ENCODE measurements around the gene RNF150. TPM values are rescaled to one million over a fixed set of nuclear protein-coding genes. Genes with fewer than 3 reads are reported as not detected.

Gene RNF150
- total RNA-seq, 1 experiment from 2014 or later: 1.4 TPM

GRCh38 chr4:141047228-141047884, 85.9 kb downstream of the RNF150 start:
- in situ Hi-C loops (cut with HindIII; ENCODE audit: low pct_unique_long_range_greater_than_20kb, low sequenced_read_pairs): no loop called here
- no peak for DNase-seq (ENCODE audit: low read depth)

DNA sequence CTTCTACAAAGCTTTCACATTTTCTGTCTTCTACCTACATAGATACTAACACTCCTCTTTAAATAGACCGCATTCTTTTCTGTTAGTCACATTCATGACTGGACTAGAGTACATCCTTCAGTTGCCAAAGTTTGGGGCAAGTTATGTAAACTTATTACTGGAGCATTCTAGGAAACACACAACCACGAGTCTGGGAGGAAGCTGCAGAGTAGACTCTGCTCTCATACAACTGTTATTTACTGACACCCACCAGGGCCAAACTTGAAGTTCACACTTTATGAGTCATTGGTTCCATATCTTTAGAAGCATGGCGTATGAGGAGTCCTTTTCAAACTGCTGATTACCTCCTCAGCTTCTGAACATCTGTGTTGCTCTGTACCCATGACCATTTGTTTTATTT, 87.0 kb downstream of the RNF150 start:
- in situ Hi-C loops (cut with HindIII; ENCODE audit: low pct_unique_long_range_greater_than_20kb, low sequenced_read_pairs): no loop called here
- no peak for DNase-seq (ENCODE audit: low read depth)

GRCh38 chr4:141045848-141046247, 87.4 kb downstream of the RNF150 start:
- no peak for DNase-seq (ENCODE audit: low read depth)
- in situ Hi-C loops (cut with HindIII; ENCODE audit: low pct_unique_long_range_greater_than_20kb, low sequenced_read_pairs): no loop called here

DNA sequence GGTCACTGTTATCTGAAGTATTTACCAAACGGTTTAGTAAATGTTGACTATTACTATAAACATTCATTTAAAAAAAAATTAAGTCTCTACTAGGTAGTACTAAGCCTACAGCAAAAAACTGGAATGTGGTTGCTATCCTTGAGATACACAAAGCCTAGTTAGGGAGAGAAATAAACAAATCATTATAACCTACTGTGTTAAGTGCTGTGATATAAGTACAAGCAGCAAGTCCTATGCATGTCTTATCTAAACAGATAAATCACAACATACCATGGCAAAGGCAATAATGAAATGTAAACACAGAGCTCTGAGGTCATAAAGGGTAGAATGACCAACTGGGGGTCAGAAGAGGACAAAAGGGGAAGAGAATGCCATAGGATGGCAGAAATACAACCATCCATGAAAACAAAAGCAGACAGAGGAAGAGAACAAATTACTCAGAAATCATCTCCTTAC, 92.2 kb downstream of the RNF150 start:
- DNase-seq (ENCODE audit: low read depth): no peak
- in situ Hi-C loops (cut with HindIII; ENCODE audit: low pct_unique_long_range_greater_than_20kb, low sequenced_read_pairs): no loop called here

GRCh38 chr4:141039156-141039555, 94.1 kb downstream of the RNF150 start:
- in situ Hi-C loops (cut with HindIII; ENCODE audit: low pct_unique_long_range_greater_than_20kb, low sequenced_read_pairs): no loop called here
- no peak for DNase-seq (ENCODE audit: low read depth)

GRCh38 chr4:141038428-141038827, 94.8 kb downstream of the RNF150 start:
- in situ Hi-C loops (cut with HindIII; ENCODE audit: low pct_unique_long_range_greater_than_20kb, low sequenced_read_pairs): no loop called here
- DNase-seq (ENCODE audit: low read depth): no peak

DNA sequence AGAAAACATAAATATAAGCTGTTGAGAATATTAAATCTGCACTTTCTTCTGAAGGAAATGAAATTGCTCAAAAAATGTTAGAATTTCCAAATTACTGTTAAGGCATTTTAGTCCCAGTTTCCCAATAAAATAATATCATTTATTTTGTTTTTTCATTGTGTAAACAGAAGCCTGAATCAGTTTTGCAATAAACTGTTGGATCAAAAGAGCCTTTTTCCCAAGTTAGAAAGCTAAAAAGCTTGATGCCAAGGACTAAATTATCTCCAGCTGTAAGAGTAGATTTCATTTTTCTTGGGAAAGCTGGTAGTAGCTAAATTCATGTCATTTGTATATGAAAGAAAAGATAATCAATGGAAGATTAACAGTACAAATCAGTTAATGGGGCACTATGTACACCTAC, 95.8 kb downstream of the RNF150 start:
- in situ Hi-C loops (cut with HindIII; ENCODE audit: low pct_unique_long_range_greater_than_20kb, low sequenced_read_pairs): no loop called here
- DNase-seq (ENCODE audit: low read depth): no peak

GRCh38 chr4:141036786-141037185, 96.5 kb downstream of the RNF150 start:
- DNase-seq (ENCODE audit: low read depth): no peak
- in situ Hi-C loops (cut with HindIII; ENCODE audit: low pct_unique_long_range_greater_than_20kb, low sequenced_read_pairs): no loop called here

GRCh38 chr4:141035920-141036319, 97.3 kb downstream of the RNF150 start:
- in situ Hi-C loops (cut with HindIII; ENCODE audit: low pct_unique_long_range_greater_than_20kb, low sequenced_read_pairs): no loop called here
- no peak for DNase-seq (ENCODE audit: low read depth)

- DNase-seq (ENCODE audit: low read depth): no peak
- in situ Hi-C loops (cut with HindIII; ENCODE audit: low pct_unique_long_range_greater_than_20kb, low sequenced_read_pairs): no loop called here
Observed at GRCh38 chr4:141028024-141028529, 105.2 kb downstream of the RNF150 start.

DNA sequence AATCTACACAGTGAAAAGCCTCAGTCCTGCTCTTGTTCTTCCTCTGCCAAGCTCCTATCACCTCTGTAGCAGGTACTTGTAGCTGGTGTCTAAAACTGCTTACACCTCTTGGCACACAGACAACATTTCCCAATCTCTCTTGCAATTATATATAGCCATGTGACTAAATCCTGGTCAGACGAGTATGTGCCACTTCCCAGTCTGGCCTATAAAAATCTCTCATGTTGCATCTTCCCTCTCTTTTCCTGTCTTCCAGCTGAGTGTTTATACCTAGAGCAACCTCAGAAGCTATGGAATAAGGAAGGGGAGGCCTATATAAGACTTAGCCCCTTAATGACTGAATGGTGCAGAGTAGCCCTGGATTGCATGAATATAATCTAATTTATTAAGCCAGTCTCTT, 105.8 kb downstream of the RNF150 start:
- in situ Hi-C loops (cut with HindIII; ENCODE audit: low pct_unique_long_range_greater_than_20kb, low sequenced_read_pairs): no loop called here
- no peak for DNase-seq (ENCODE audit: low read depth)

- no peak for DNase-seq (ENCODE audit: low read depth)
- in situ Hi-C loops (cut with HindIII; ENCODE audit: low pct_unique_long_range_greater_than_20kb, low sequenced_read_pairs): no loop called here
Observed at GRCh38 chr4:141026900-141027299, 106.4 kb downstream of the RNF150 start.

DNA sequence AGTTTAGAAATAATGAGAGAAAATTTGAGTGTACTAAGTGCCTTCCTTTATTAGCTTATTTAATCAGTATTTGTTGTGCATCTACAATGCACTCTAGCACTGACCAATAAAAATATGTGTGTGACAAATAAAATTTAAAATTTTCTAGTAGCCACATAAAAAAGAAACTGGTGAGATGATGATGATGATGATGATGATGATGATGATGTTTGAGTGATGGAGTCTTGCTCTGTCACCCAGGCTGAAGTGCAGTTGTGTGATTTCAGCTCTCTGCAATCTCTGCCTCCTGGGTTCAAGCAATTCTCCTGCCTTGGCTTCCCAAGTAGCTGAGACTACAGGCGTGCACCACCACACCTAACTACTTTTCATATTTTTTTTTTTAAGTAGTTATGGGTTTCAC, 110.2 kb downstream of the RNF150 start:
- DNase-seq (ENCODE audit: low read depth): no peak
- in situ Hi-C loops (cut with HindIII; ENCODE audit: low pct_unique_long_range_greater_than_20kb, low sequenced_read_pairs): no loop called here

DNA sequence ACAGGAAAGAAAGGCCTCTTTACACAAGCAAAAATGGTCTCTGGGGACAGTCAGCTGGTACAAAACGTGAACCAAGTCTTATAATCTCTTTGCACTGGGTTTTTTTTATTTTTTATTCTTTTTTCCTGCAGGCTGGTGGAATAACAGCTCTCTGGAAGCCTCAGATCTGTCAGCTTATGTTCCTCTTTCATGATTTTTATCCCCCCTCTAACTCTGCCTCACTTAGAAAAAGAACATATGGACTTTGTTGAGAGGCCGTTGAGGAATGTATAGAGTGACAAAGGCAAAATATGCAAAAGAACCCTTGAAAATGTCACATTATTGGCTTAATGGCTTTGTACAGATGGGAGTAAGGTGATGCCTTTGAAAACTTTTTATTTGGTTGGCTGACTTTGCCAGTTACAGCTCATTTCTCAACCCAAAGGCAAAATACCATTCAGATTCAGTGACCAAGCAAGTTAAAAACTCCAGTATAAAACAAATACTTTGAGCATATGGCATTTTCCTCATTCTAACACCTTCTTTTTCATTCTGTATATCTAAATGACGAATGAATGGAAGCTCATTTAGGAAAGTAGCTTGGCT, 111.1 kb downstream of the RNF150 start:
- in situ Hi-C loops (cut with HindIII; ENCODE audit: low pct_unique_long_range_greater_than_20kb, low sequenced_read_pairs): no loop called here
- DNase-seq (ENCODE audit: low read depth): no peak

DNA sequence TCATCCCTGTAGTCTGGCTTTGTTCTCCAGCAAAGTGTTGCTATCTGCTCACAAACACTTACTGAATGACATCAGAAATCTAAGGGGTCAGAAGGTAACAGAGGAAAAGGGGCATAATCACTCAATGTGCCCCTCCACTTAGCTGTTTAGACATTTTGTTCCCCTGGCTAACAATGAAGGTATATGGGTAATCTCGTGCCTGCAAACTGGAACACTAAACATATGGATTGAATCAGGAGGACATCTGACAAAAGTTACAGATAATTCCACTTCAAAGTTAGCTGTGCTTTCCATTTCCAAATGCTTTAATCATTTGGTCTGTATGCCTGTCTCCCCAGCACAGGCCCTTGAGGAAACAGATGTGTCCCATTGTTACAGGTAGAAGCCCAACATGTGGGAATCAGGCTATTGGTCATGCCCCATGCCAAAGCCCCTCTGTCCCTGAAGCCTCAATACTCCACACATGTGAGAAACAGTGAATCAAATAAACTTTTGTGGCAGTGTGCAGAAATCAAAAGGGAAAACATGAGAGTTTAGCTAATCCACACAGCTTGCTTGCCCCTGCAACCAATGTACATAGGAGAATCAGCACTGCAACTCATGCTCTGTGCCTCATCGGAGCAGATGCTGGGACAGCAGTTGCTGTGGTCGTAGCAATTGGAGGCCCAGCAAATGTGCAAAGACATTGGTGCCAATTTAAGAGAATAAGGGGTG, 111.7 kb downstream of the RNF150 start:
- in situ Hi-C loops (cut with HindIII; ENCODE audit: low pct_unique_long_range_greater_than_20kb, low sequenced_read_pairs): no loop called here

DNA sequence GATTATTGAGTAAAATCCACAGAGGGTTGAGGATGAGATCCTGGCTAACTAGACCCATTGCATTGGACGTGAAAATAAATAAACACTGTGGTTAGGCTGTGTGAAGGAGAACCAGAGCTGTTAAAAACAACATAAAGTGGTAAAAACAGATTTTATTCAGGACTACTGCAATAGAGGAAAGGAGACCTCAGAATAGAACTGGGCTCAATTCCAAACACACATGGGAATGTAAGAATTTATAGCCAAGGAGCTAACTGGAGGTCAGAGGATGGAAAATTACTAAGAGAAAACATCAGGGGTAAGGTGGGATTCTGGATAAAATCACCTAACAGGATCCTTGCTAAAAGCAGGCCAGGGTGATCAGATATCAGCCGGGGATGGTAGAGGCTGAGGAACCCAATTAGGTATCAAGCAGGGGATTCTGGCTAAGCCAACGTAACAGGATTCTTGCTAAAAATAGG, 112.4 kb downstream of the RNF150 start:
- DNase-seq (ENCODE audit: low read depth): no peak
- in situ Hi-C loops (cut with HindIII; ENCODE audit: low pct_unique_long_range_greater_than_20kb, low sequenced_read_pairs): no loop called here

More for the DNA sequence above, 111.7 kb downstream of the RNF150 start:
- DNase-seq (ENCODE audit: low read depth): no peak

DNA sequence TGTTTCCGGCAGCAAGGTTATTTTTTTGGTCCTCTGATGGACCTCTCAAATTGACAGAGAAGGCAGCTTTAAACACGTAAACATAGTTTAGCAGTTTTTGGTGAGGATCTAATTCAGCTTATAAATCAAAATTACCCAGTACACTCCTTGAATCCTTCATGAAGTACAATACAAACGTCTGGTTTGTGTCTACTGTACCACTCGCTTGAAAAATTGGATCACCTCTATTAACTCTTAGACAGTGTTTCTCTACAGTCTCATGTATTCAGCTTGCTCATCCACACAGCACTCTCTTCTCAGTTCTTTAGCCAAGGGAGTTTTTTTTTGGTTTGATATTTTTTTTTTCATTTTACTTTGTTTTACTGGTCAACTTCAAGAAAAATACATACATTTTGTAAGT, 113.5 kb downstream of the RNF150 start:
- in situ Hi-C loops (cut with HindIII; ENCODE audit: low pct_unique_long_range_greater_than_20kb, low sequenced_read_pairs): no loop called here
- no peak for DNase-seq (ENCODE audit: low read depth)

- DNase-seq (ENCODE audit: low read depth): no peak
- in situ Hi-C loops (cut with HindIII; ENCODE audit: low pct_unique_long_range_greater_than_20kb, low sequenced_read_pairs): no loop called here
Observed at GRCh38 chr4:141016117-141016798, 117.0 kb downstream of the RNF150 start.

- in situ Hi-C loops (cut with HindIII; ENCODE audit: low pct_unique_long_range_greater_than_20kb, low sequenced_read_pairs): no loop called here
- no peak for DNase-seq (ENCODE audit: low read depth)
Observed at GRCh38 chr4:141013899-141014298, 119.4 kb downstream of the RNF150 start.

Measured in Caki2 (cell line).